Small intestine (tissue), 7 donors: Measurements from ENCODE around the gene SLC35G3. TPM values are rescaled to one million over a fixed set of nuclear protein-coding genes. Genes with fewer than 3 reads are reported as not detected.
"Not testable (repeated sequence)": the region's sequence is repeated elsewhere in the genome, so short reads cannot be mapped to it uniquely, and the experiment has no call there.

ENCODE experiments used
- DNase-seq, 2 donors: peaks; one replicate each; pipeline versions ENCODE4 v3.0.0 to v3.0.0-alpha.2; 2013
- FAIRE-seq: peaks from 2 replicates; lab custom pipeline; 2012; peaks lifted over from hg19 to GRCh38; lab: Jason Lieb, UNC
- H3K27ac ChIP-seq, 3 donors: one replicate each; pipeline ENCODE4 v1.5.1; 2013; ENCODE audit warnings: low read length in 2 of 3, mild to moderate bottlenecking in 2 of 3, control low read depth in 1 of 3, inconsistent platforms in 1 of 3, low read depth in 1 of 3, moderate library complexity in 1 of 3
- H3K27me3 ChIP-seq, 3 donors: one replicate each; pipeline ENCODE4 v1.6.1; 2013; ENCODE audit warnings: low read length in 3 of 3, inconsistent platforms in 1 of 3; ENCODE audit not compliant: control insufficient read depth in 3 of 3, insufficient read depth in 3 of 3
- H3K36me3 ChIP-seq, 3 donors: one replicate each; pipeline ENCODE4 v1.6.1; 2013; ENCODE audit warnings: low read length in 3 of 3, inconsistent platforms in 1 of 3, low read depth in 1 of 3, mild to moderate bottlenecking in 1 of 3, moderate library complexity in 1 of 3; ENCODE audit not compliant: control insufficient read depth in 3 of 3, insufficient read depth in 2 of 3
- H3K4me1 ChIP-seq, 3 donors: one replicate each; pipeline ENCODE4 v1.6.1; 2013; ENCODE audit warnings: low read length in 2 of 3, inconsistent platforms in 1 of 3, low read depth in 1 of 3, mild to moderate bottlenecking in 1 of 3, moderate library complexity in 1 of 3; ENCODE audit not compliant: control insufficient read depth in 3 of 3, insufficient read depth in 2 of 3
- H3K4me3 ChIP-seq, 3 donors: one replicate each; pipeline ENCODE4 v1.5.1; 2013; ENCODE audit warnings: low read length in 3 of 3, control low read depth in 1 of 3, inconsistent platforms in 1 of 3, low read depth in 1 of 3, mild to moderate bottlenecking in 1 of 3, moderate library complexity in 1 of 3
- H3K9me3 ChIP-seq, 2 donors: one replicate each; pipeline ENCODE4 v1.6.1; 2013; ENCODE audit warnings: low read depth in 1 of 2, low read length in 1 of 2; ENCODE audit not compliant: control insufficient read depth in 2 of 2, insufficient read depth in 1 of 2
- WGBS, 3 donors: extraction: QIAGEN DNeasy Blood & Tissue Kit; methylation state at CpG; one replicate each; pipeline ENCODE4 v1.1.7; 2013; 5-methylcytosine and 5-hydroxymethylcytosine counted together
- polyA plus RNA-seq, 4 donors: library from polyadenylated mRNA; stranded (reverse) in 3 of 4; unstranded in 1 of 4; fragments of 200-250 nt in 3 of 4; fragments of 120-200 nt in 1 of 4; gene quantifications; one replicate each; pipeline versions ENCODE4 v1.2.1 to v1.2.3, GENCODE V29; 2013
- donor health status: healthy with polysubstance abuse.
- donor health status: control.
- donor health status: control.
- donor health status: Bipolar disorder and iron deficiency.
- donor health status: healthy.

SLC35G3 gene
- polyA plus RNA-seq, 4 donors = 0.22 TPM; not detected in 3

DNA sequence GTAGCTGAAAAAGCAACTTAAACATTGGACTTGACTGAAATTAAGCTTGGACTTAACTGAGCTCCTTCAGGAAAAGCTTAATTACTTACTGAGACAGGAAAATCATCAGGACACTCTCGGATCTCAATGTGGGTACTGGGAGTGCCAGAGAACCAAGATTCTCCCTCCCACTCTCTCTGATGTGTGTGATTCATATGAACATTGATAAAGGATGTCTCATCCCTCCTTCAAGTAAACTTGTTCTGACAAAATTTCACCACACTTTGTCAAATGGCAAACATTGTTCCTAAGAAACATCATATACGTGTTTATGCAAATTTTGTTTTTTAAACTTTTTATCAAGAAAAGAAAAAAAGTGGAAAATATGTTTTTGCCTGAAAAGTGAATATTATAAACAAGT, 44.6 kb upstream of the SLC35G3 start:
- Histone ChIP-seq H3K36me3 (no peaks in the 10 kb centered on the region), H3K9me3 (no peaks in the 10 kb centered on the region), H3K27me3 (no peaks in the 10 kb centered on the region), H3K27ac (peak overlapping the region in 1 of 3 donors; percentile 23), H3K4me1 (peaks cover 0 to 3% (median 0%) of the 10 kb centered on the region in 3 donors), H3K4me3 (no peak overlapping the region)
- FAIRE-seq = no peak
- no peak for DNase-seq
- WGBS, 3 donors = 61 to 73% (median 66%) methylated on average over 2 of the region's 2 CpGs

DNA sequence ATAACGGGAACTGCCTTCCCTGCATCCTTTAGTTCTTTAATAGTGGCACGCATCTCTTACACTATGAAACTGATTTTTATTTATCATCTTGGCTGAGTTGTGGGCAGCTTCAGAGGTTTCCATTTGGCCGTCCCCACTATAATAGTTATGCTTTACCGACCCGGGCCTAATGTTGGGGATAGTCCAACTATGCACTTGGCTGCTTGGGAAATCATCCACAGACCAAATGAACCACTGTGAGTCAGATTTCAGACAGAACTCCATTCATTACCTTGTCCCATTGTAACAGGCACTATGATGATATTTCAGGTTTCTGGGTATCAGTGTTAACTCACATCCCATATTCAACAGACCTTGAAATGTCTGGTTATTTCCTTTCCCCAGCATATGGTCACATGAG, 42.6 kb upstream of the SLC35G3 start:
- no peak for FAIRE-seq
- Histone ChIP-seq H3K9me3 (no peaks in the 10 kb centered on the region), H3K27ac (no peak overlapping the region), H3K36me3 (no peaks in the 10 kb centered on the region), H3K4me3 (no peak overlapping the region), H3K4me1 (peaks cover 0 to 3% (median 0%) of the 10 kb centered on the region in 3 donors), H3K27me3 (no peaks in the 10 kb centered on the region)
- DNase-seq = no peak
- 73 to 91% (median 80%) methylated on average over 5 of the region's 5 CpGs for WGBS, 3 donors

DNA sequence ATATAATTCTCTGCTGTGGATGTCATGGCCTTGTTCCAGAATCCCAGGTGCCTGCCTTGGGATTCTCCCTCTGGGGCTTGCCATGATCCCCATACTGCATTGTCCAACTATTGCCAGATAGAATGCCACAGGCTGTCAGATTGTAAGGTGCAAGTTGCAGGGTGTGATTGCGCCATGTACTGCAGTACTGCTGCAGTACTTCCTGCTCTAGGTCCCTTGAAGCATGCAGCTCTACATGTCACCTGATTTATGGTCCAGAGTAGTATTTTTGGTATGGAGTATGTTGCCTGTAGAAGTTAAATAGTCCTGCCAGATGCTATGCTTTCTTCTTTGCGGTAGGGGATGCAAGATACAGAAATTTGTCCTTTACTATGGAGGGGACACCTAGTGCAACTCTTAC, 41.7 kb upstream of the SLC35G3 start:
- no peak overlapping the region for H3K4me3 ChIP-seq
- WGBS, 3 donors = 41 to 49% (median 43%) methylated on average over 2 of the region's 2 CpGs
- FAIRE-seq (no peak), DNase-seq (no peak)
- H3K36me3 ChIP-seq = no peaks in the 10 kb centered on the region
- H3K4me1 ChIP-seq = no peaks in the 10 kb centered on the region
- H3K27me3 ChIP-seq = no peaks in the 10 kb centered on the region
- no peak overlapping the region for H3K27ac ChIP-seq
- H3K9me3 ChIP-seq = no peaks in the 10 kb centered on the region

DNA sequence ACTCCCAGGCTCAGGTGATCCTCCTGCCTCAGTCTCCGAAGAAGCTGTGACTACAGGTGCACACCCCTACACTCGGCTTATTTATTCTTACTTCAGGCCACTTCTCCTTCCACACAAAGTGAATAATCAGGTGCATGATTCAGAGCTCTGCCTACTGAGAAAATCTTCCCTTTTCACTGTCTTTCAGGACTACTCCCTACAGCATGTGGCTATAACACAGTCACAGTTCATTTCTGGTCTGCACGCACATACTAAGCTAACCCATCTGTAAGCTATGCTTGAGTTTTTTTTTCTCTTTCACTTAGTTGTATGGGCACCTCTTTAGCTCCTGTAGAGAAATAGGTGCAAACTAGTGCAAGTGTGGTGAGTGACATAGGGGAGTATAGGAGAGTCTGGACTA, 41.1 kb upstream of the SLC35G3 start:
- DNase-seq (no peak), FAIRE-seq (no peak)
- Histone ChIP-seq H3K4me3 (no peak overlapping the region), H3K27me3 (no peaks in the 10 kb centered on the region), H3K36me3 (no peaks in the 10 kb centered on the region), H3K27ac (no peak overlapping the region), H3K9me3 (no peaks in the 10 kb centered on the region), H3K4me1 (no peaks in the 10 kb centered on the region)
- WGBS, 3 donors = 90 to 96% (median 92%) methylated on average over 3 of the region's 3 CpGs

DNA sequence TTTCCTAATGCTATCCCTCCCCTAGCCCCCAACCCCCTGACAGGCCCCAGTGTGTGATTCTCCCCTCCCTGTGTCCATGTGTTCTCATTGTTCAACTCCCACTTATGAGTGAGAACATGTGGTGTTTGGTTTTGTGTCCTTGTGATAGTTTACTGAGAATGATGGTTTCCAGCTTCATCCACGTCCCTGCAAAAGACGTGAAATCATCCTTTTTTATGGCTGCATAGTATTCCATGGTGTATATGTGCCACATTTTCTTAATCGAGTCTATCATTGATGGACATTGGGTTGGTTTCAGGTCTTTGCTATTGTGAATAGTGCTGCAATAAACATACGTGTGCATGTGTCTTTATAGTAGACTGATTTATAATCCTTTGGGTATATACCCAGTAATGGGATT, 40.1 kb upstream of the SLC35G3 start:
- 84 to 88% (median 87%) methylated on average over 4 of the region's 4 CpGs for WGBS, 3 donors
- not testable (repeated sequence) for DNase-seq, FAIRE-seq, H3K36me3 ChIP-seq, H3K4me3 ChIP-seq, H3K4me1 ChIP-seq, H3K27ac ChIP-seq, H3K9me3 ChIP-seq, H3K27me3 ChIP-seq

DNA sequence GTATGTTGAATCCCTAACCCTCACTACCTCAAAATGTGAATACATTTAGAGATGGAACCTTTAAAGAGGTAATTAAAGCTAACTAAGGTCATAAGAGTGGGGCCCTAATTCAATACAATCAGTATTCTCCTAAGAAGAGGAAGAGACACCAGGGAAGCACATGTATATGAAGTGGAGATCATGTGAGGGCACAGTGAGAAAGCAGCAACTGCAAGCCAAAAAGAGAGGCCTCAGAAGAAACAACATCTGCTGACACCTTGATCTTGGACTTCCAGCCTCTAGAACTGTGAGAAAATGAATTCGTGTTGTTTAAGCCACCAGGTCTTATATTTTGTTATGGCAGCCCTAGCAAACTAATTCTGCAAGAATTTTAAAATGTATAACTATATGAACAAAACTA, 35.4 kb upstream of the SLC35G3 start:
- no peaks in the 10 kb centered on the region for H3K9me3 ChIP-seq
- no peak for FAIRE-seq
- no peak overlapping the region for H3K27ac ChIP-seq
- no peaks in the 10 kb centered on the region for H3K27me3 ChIP-seq
- no peaks in the 10 kb centered on the region for H3K4me1 ChIP-seq
- WGBS, 3 donors = 81 to 87% (median 84%) methylated on average over 1 of the region's 1 CpG
- no peak overlapping the region for H3K4me3 ChIP-seq
- DNase-seq = no peak
- H3K36me3 ChIP-seq = no peaks in the 10 kb centered on the region

DNA sequence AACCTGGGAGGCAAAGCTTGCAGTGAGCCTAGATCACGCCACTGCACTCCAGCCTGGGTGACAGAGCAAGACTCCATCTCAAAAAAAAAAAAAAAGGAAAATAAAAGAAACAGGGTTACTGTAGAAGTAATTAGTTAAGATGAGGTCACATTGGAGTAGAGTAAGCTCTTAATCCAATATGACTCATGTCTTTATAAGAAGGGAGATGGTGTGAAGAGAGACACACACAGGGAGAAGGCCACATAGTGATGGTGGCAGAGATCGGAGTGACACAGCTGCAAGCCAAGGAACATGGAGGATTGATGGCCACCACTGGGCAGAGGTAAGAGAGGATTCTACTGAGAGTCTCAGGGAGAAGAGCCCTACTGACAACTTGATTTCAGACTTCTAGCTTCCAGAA, 33.4 kb upstream of the SLC35G3 start:
- no peaks in the 10 kb centered on the region for H3K36me3 ChIP-seq
- no peak for DNase-seq
- H3K4me1 ChIP-seq = no peaks in the 10 kb centered on the region
- no peak for FAIRE-seq
- no peak overlapping the region for H3K4me3 ChIP-seq
- 88 to 96% (median 92%) methylated on average over 2 of the region's 2 CpGs for WGBS, 3 donors
- H3K27me3 ChIP-seq = no peaks in the 10 kb centered on the region
- no peaks in the 10 kb centered on the region for H3K9me3 ChIP-seq
- no peak overlapping the region for H3K27ac ChIP-seq

DNA sequence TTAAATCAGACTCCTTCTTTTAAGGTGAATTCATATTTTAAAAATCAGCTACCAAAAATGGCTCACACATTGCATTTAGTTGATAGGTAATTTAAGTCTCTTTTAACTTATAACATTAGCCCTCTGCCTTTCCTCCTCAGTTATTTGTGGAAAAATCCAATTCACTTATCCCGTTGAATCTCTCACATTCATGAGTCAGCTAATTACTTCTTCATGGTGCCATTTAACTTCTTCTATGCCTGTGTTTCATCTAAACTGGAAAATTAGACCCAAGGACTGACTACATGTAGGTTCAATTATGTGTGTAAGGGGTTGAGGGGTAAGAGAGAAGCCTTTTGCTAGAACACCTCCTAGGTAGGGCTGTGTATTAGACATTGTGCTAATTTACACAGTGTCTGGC, 30.2 kb upstream of the SLC35G3 start:
- Histone ChIP-seq H3K27me3 (no peaks in the 10 kb centered on the region), H3K9me3 (peaks cover 0 to 3% of the 10 kb centered on the region in 2 donors), H3K4me1 (no peaks in the 10 kb centered on the region), H3K4me3 (no peak overlapping the region), H3K36me3 (no peaks in the 10 kb centered on the region), H3K27ac (no peak overlapping the region)
- FAIRE-seq (no peak), DNase-seq (no peak)
- 21 to 40% (median 26%) methylated on average over 1 of the region's 1 CpG for WGBS, 3 donors

DNA sequence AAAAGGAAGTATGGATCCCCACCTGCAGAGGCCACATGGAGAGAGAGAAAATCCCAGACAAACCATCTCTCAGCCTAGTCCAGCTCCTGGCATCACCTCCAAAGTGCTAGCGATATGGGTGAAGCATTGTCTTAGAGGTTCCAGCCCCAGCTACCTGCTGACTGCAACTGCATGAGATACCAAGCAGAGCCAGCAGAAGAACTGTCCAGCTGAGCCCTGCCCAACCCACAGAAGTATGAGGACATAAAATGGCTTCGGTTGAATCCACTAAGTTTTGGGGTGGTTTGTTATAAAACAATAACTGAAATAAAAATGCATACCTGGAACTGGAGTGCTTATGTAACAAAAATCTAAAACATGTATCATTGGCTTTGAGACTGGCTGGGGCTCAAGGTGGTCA, 28.3 kb upstream of the SLC35G3 start:
- DNase-seq (no peak), FAIRE-seq (no peak)
- Histone ChIP-seq H3K9me3 (peaks cover 0 to 3% of the 10 kb centered on the region in 2 donors), H3K4me3 (no peak overlapping the region), H3K27ac (no peak overlapping the region), H3K4me1 (no peaks in the 10 kb centered on the region), H3K36me3 (no peaks in the 10 kb centered on the region), H3K27me3 (no peaks in the 10 kb centered on the region)
- 95 to 100% (median 97%) methylated on average over 2 of the region's 2 CpGs for WGBS, 3 donors
